RWPE1 (cell line): ENCODE results near the gene ADAMTS9.

ENCODE experiments used
- CTCF ChIA-PET: fragments of 350-600 bp; sonication (Branson Sonifier 250); formaldehyde crosslinking; extraction: SDS; loops from one replicate; lab custom pipeline; 2021; lab: Yijun Ruan, JAX
- POLR2A ChIA-PET: fragments of 400-600 bp; formaldehyde crosslinking; extraction: SDS; loops from one replicate; lab custom pipeline; 2020; ENCODE audit warnings: antibody characterized with exemption; ENCODE audit not compliant: low non-redundant PET; lab: Yijun Ruan, JAX
- DNase-seq: peaks from one replicate; pipeline ENCODE4 v3.0.0; 2012; ENCODE audit warnings: low spot score
- H3K27ac ChIP-seq: fragments of 450-650 bp; 2 replicates; pipeline ENCODE4 v1.5.1; 2017
- TF ChIP-seq, protein P1 (sequence below): fragments of 450-650 bp; conservative IDR thresholded peaks from 2 replicates; pipeline ENCODE4 v1.5.1; 2017; ENCODE audit warnings: low read depth, mild to moderate bottlenecking

Gene ADAMTS9

DNA sequence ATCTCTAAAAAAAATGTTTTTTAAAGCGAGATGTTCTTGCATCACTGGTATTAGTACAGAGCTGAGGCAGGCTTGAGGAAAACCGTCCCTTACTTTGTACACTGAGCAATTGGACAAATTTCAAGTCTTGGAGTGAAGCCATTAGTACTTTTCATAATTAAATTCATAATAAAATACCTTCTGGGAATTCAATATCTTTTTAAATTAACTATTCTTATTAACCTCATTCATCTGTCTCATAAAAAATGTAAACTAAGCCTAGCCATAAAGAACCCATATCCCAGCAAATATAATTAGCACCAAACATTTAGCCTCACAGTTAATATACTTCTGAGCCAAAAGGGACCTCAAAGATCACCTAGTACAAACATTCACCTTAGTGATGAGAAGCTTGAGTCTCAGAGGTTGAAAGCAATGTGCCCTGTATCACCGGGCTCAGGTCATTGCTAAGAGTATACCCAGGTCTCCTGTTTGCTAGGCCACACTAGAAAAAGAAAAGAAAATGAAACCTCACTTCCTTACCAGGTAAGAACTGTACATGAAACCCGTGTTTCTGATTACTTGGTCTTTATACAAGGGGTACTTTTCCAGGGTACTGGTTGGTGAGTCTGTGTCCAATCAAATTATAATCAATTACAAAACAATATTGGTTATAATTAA is 192.5 kb downstream of the ADAMTS9 start:
- ChIA-PET CTCF (interaction anchor here (0.6 kb wide), 1 partner anchor 35 kb away, joined by 4 read pairs; no protein-coding TSS in a partner anchor), POLR2A (no interaction called here)
- TF ChIP-seq, protein P1, sequence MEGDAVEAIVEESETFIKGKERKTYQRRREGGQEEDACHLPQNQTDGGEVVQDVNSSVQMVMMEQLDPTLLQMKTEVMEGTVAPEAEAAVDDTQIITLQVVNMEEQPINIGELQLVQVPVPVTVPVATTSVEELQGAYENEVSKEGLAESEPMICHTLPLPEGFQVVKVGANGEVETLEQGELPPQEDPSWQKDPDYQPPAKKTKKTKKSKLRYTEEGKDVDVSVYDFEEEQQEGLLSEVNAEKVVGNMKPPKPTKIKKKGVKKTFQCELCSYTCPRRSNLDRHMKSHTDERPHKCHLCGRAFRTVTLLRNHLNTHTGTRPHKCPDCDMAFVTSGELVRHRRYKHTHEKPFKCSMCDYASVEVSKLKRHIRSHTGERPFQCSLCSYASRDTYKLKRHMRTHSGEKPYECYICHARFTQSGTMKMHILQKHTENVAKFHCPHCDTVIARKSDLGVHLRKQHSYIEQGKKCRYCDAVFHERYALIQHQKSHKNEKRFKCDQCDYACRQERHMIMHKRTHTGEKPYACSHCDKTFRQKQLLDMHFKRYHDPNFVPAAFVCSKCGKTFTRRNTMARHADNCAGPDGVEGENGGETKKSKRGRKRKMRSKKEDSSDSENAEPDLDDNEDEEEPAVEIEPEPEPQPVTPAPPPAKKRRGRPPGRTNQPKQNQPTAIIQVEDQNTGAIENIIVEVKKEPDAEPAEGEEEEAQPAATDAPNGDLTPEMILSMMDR, result no peak
- no peak for DNase-seq
- H3K27ac ChIP-seq, result no peak overlapping the region

DNA sequence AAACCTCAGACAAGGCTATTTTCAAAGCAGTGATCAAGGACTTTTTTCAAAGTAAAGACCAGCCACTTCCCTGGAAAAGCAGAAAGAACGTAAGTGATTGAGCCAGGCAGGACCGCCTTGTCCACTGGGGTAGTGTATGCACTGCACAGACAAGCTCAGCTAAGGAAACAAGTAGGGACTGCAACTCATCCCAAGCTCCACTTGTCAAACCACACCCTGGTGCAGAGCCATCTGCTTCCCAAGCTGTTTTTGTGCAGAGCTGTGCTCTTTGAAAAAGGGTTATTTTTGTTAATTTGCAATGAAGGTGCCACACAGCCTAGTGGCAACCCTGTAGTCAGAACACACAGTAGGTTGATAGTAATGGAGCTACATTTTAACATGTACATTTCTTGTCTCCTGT is 193.3 kb downstream of the ADAMTS9 start:
- TF ChIP-seq, protein P1, result no peak
- CTCF ChIA-PET, result interaction anchor here (0.6 kb wide), 1 partner anchor 36 kb away, joined by 4 read pairs; no protein-coding TSS in a partner anchor
- no peak for DNase-seq
- POLR2A ChIA-PET, result no interaction called here
- H3K27ac ChIP-seq, result no peak overlapping the region

DNA sequence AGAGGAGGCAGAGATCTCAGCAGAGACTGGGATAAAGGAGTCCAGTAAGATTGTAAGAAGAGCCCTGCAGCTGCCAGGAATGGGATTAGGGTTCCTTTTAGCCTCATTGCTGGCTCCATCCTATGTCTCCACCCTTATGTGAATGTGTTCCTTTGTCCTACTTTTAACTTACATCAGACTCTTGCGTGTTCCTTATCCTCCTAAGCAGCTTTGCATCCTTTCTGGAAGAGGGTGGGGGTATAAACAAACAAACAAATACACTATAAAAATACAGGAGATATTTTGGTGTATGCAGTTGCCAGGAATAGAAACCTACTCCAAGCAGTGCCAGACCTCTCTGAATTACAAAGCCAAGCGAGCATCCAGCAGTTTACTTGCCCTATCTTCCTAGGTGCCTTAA is 194.7 kb downstream of the ADAMTS9 start:
- POLR2A ChIA-PET, result no interaction called here
- DNase-seq, result no peak
- TF ChIP-seq, protein P1, result no peak
- H3K27ac ChIP-seq, result no peak overlapping the region
- CTCF ChIA-PET, result interaction anchor here (0.6 kb wide), 1 partner anchor 462 kb away, joined by 3 read pairs; no protein-coding TSS in a partner anchor

DNA sequence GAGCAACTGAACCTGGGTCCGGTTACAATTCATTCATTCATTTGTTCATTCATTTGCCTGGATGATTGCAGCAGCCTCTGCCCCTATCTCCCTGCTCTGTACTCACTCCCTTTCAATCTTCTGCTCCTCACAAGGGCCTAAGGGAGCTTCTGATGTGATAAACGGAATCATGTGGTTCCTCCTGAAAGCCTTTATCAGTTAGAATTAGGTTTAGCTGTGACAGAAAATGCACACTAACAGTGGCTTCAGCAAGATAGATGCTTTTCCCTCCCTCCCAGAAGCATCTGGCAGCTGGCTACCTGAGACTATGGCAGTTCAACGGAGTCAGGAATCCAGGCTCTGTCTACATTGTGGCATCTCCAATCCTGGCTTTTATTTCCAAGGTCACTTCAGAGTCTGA is 196.0 kb downstream of the ADAMTS9 start:
- TF ChIP-seq, protein P1, result no peak
- CTCF ChIA-PET, result no interaction called here
- DNase-seq, result no peak
- POLR2A ChIA-PET, result no interaction called here
- H3K27ac ChIP-seq, result no peak overlapping the region

DNA sequence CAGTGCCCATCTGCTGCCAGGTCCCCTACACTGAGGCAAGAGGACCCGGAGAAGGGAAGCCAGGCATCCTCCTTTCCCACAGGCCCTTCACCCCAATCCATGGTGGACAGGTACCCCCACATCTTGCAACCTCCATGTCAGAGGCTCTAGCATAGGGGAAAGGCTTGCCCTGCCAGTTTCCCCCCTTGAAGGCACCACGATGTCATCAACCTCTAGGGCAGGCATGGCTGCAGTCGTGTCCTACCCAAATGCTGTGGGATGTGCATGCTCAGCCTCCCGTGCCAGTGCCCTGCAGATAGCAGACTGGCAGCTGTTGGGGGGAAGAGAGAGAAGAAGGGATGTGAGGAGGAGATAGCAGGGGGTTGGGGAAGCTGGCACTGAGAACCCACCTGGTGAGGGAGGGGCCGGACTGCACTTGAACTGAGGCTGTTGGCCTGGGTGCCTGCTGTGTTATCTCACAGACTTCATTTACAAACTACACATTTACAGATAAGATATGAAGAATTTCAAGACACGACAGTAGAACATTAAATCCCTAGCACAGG is 197.5 kb downstream of the ADAMTS9 start:
- no peak overlapping the region for H3K27ac ChIP-seq
- DNase-seq, result no peak
- TF ChIP-seq, protein P1, result no peak
- CTCF ChIA-PET, result no interaction called here
- POLR2A ChIA-PET, result no interaction called here

DNA sequence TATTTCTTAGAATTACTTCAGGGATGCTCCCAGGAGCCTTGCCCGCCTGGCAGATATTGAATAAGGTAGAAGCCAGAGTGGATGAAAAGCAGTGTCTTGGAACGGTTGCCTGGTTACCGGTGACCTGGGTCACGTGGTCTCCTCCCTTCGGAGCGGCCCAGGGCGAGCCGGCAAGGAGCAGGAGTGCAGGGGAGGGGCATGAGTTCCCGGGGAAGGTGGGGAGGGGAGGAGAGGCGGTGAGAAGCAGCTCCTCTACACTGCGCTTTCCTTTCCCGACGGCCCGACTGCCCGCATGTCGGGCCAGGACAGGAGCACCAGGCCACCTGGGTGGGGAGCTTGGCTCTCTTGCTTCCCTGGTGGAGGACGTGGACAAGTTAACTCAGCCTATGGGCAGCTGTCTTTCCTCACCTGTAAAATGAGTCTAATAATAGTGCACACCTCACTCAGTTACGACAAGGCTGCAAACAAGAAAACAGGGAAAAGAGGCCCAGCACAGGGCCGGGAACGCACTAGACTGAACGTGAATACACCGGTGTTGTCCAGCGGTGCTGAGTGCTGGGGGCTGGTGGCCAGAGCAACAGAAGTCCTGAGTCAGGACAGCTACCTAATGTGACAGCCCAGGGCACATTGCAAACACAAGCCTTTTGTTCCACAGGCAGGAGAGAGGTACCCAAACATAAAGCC is 198.3 kb downstream of the ADAMTS9 start:
- TF ChIP-seq, protein P1, result no peak
- no peak overlapping the region for H3K27ac ChIP-seq
- ChIA-PET POLR2A (no interaction called here), CTCF (interaction anchor here (0.6 to 0.9 kb wide), 2 partner anchors 182 to 466 kb away, joined by 3 read pairs; no protein-coding TSS in a partner anchor)
- DNase-seq, result peak; percentile 10
